ENCODE measurements around the gene ACBD3. TPM values are rescaled to one million over a fixed set of nuclear protein-coding genes. Genes with fewer than 3 reads are reported as not detected.

The ACBD3 gene
- polyA plus RNA-seq, 3 donors = 58.6 to 60.4 (median 59.2) TPM

Other genes with a start within 250 kb of the ACBD3 start
- gene LEFTY2, start 245.5 kb downstream of the ACBD3 start, polyA plus RNA-seq (ENCODE audit: insufficient read length in 3 of 3) = 1 to 10 TPM in 2 of 3 donors, under 1 TPM in 1; 0.99 to 1.3 (median 1.0) TPM
- gene SDE2, start 187.4 kb downstream of the ACBD3 start, polyA plus RNA-seq (ENCODE audit: insufficient read length in 3 of 3) = 10 to 100 TPM; 22.7 to 23.1 (median 23.0) TPM
- 1,000 to 10,000 TPM; 1,290 to 1,416 (median 1,354) TPM for gene H3-3A, start 124.0 kb downstream of the ACBD3 start, polyA plus RNA-seq (ENCODE audit: insufficient read length in 3 of 3)
- gene MIXL1, start 36.9 kb upstream of the ACBD3 start, polyA plus RNA-seq (ENCODE audit: insufficient read length in 3 of 3) = under 1 TPM; 0.23 to 0.51 (median 0.40) TPM
- gene LIN9, start 122.4 kb upstream of the ACBD3 start, polyA plus RNA-seq (ENCODE audit: insufficient read length in 3 of 3) = 10 to 100 TPM; 10.5 to 12.1 (median 11.7) TPM
- gene PARP1, start 221.4 kb upstream of the ACBD3 start, polyA plus RNA-seq (ENCODE audit: insufficient read length in 3 of 3) = 100 to 1,000 TPM; 127 to 139 (median 131) TPM